GM12892 (cell line): Measurements from ENCODE around the gene P4HA2.

Source experiments
- POLR2A ChIP-seq: IDR thresholded peaks from 2 replicates; pipeline ENCODE4 v1.6.1; 2011; ENCODE audit warnings: low read depth, low read length, control low read depth
- POLR2AphosphoS5 ChIP-seq: IDR thresholded peaks from 2 replicates; pipeline ENCODE4 v1.6.1; 2011; ENCODE audit warnings: low read depth, low read length, control low read depth
- TAF1 ChIP-seq: IDR thresholded peaks from 2 replicates; pipeline ENCODE4 v1.6.1; 2011; ENCODE audit warnings: low read depth, mild to moderate bottlenecking, control low read depth, low read length, borderline replicate concordance

GRCh38 chr5:132205385-132206125, 22.1 kb downstream of the P4HA2 start:
- no peak for TF ChIP-seq POLR2A
- TF ChIP-seq POLR2AphosphoS5: no peak
- no peak for TF ChIP-seq TAF1
